Spleen (tissue), 11 donors: Measurements from ENCODE around the gene ENPEP. TPM values are rescaled to one million over a fixed set of nuclear protein-coding genes. Genes with fewer than 3 reads are reported as not detected.

Experiments used
- DNase-seq: peaks from one replicate; pipeline ENCODE4 v3.0.0-alpha.2; 2020
- H3K27ac ChIP-seq, 8 donors: fragments of 200-600 bp; sonication (generic) in 7 of 8; 1 replicate in 4 of 8; 2 replicates in 4 of 8; pipeline versions ENCODE4 v1.5.0 to v1.8.0; 2016 to 2021; ENCODE audit warnings: inconsistent platforms in 4 of 8, mild to moderate bottlenecking in 4 of 8, moderate library complexity in 1 of 8
- H3K27me3 ChIP-seq, 7 donors: fragments of 200-600 bp; sonication (generic) in 6 of 7; replicated peaks in 1 of 7; 1 replicate in 4 of 7; 2 replicates in 3 of 7; pipeline versions ENCODE4 v1.5.0 to v1.8.0; 2016 to 2021; ENCODE audit warnings: inconsistent platforms in 3 of 7, mild to moderate bottlenecking in 1 of 7
- H3K36me3 ChIP-seq, 6 donors: fragments of 200-600 bp; sonication (generic) in 5 of 6; 1 replicate in 4 of 6; 2 replicates in 2 of 6; pipeline versions ENCODE4 v1.5.0 to v1.8.0; 2016 to 2021; ENCODE audit warnings: inconsistent platforms in 2 of 6
- H3K4me1 ChIP-seq, 6 donors: fragments of 200-600 bp; sonication (generic) in 5 of 6; 1 replicate in 3 of 6; 2 replicates in 3 of 6; pipeline versions ENCODE4 v1.5.0 to v1.8.0; 2016 to 2021; ENCODE audit warnings: inconsistent platforms in 3 of 6
- H3K4me3 ChIP-seq, 8 donors: fragments of 200-600 bp; sonication (generic) in 7 of 8; 1 replicate in 4 of 8; 2 replicates in 4 of 8; pipeline versions ENCODE4 v1.5.0 to v1.8.0; 2016 to 2021; ENCODE audit warnings: inconsistent platforms in 4 of 8, mild to moderate bottlenecking in 4 of 8, moderate library complexity in 2 of 8
- H3K9me3 ChIP-seq, 8 donors: fragments of 200-600 bp; sonication (generic) in 7 of 8; 1 replicate in 4 of 8; 2 replicates in 4 of 8; pipeline versions ENCODE4 v1.5.0 to v1.8.0; 2016 to 2021; ENCODE audit warnings: inconsistent platforms in 4 of 8
- CTCF ChIP-seq, 11 experiments: fragments of 200-600 bp in 7 of 11; fragments of 450-650 bp in 4 of 11; sonication (generic) in 4 of 11; IDR thresholded peaks in 8 of 11; conservative IDR thresholded peaks in 3 of 11; 1 replicate in 7 of 11; 2 replicates in 4 of 11; pipeline versions ENCODE4 v1.4.0 to v1.8.0; 2016 to 2021; ENCODE audit warnings: antibody characterized with exemption in 11 of 11, inconsistent platforms in 4 of 11, mild to moderate bottlenecking in 1 of 11
- POLR2A ChIP-seq, 3 donors: fragments of 450-650 bp; IDR thresholded peaks; one replicate each; pipeline ENCODE4 v1.5.1; 2017; ENCODE audit warnings: antibody characterized with exemption in 3 of 3, mild to moderate bottlenecking in 1 of 3
- POLR2AphosphoS5 ChIP-seq, 3 donors: sonication (generic); formaldehyde crosslinking; IDR thresholded peaks; one replicate each; pipeline ENCODE4 v1.5.1; 2017; ENCODE audit warnings: antibody characterized with exemption in 3 of 3
- WGBS, 5 donors: extraction: QIAGEN DNeasy Blood & Tissue Kit in 3 of 5; methylation state at CpG; one replicate each; pipeline versions ENCODE4 v1.1.5 to v1.1.7; 2013 to 2018; 5-methylcytosine and 5-hydroxymethylcytosine counted together
- intact Hi-C: fragments of 100-400 bp; cut with DNase I; formaldehyde crosslinking; loops from one replicate; pipeline ENCODE4 v1.15.0; 2023; ENCODE audit warnings: low total_unique reads
- polyA plus RNA-seq, 3 donors: library from polyadenylated mRNA; stranded (reverse); fragments of 200-250 nt; gene quantifications; one replicate each; pipeline ENCODE4 v1.2.1, GENCODE V29; 2013
- total RNA-seq, 7 donors: library from RNA; depleted of rRNA in 3 of 7; stranded (reverse); fragments of >200 nt in 3 of 7; fragmentation: NEBNext Ultra II Directional in 4 of 7; extraction: Animal tissue kit (Norgen Biotek cat#: 25700) in 4 of 7; gene quantifications; one replicate each; pipeline versions ENCODE4 v1.1.0 to v1.2.1, GENCODE V29; 2016 to 2021
- donor health status: healthy with polysubstance abuse.
- donor health status: DM: no; HTN: no; CAD: no; lungs with moderate emphysema.
- donor health status: DM: no; HTN: no; CAD: no.
- donor health status: Bipolar disorder and iron deficiency.
- donor health status: healthy.
- donor health status: DM: no; HTN: no; CAD: no.
- donor health status: DM: yes; HTN: yes; CAD: no.

ENPEP gene
- total and polyA plus RNA-seq, 10 donors: 1.8 to 48.3 (median 30.3) TPM

GRCh38 chr4:110505440-110505839 is 29.5 kb downstream of the ENPEP start:
- H3K27ac ChIP-seq: no peak overlapping the region
- intact Hi-C loops: no loop called here
- no peaks in the 10 kb centered on the region for H3K36me3 ChIP-seq
- H3K4me3 ChIP-seq: no peak overlapping the region
- H3K4me1 ChIP-seq: peaks cover 0 to 21% (median 0%) of the 10 kb centered on the region in 6 donors
- no peak for DNase-seq
- H3K27me3 ChIP-seq: no peaks in the 10 kb centered on the region
- 81 to 90% (median 87%) methylated on average over 2 of the region's 2 CpGs for WGBS, 5 donors
- no peaks in the 10 kb centered on the region for H3K9me3 ChIP-seq
- TF ChIP-seq POLR2A (IDR thresholded peaks at IDR 0.05) (no peak), POLR2AphosphoS5 (IDR thresholded peaks at IDR 0.05) (no peak), CTCF (IDR thresholded peaks at IDR 0.05 in 8 of 11, conservative IDR thresholded peaks at IDR 0.05 in 3 of 11) (no peak)

GRCh38 chr4:110508827-110509710 is 33.1 kb downstream of the ENPEP start:
- H3K36me3 ChIP-seq: no peaks in the 10 kb centered on the region
- intact Hi-C loops: no loop called here
- 83 to 91% (median 88%) methylated on average over 4 of the region's 4 CpGs for WGBS, 5 donors

GRCh38 chr4:110510277-110510676 is 34.3 kb downstream of the ENPEP start:
- no peaks in the 10 kb centered on the region for H3K36me3 ChIP-seq
- H3K27ac ChIP-seq: no peak overlapping the region
- DNase-seq: no peak
- peaks cover 0 to 6% (median 3%) of the 10 kb centered on the region in 6 donors for H3K4me1 ChIP-seq
- 73 to 84% (median 80%) methylated on average over 2 of the region's 2 CpGs for WGBS, 5 donors
- H3K9me3 ChIP-seq: no peaks in the 10 kb centered on the region
- no peak overlapping the region for H3K4me3 ChIP-seq
- no peaks in the 10 kb centered on the region for H3K27me3 ChIP-seq
- intact Hi-C loops: loop anchor here (5.0 to 10.0 kb wide), 2 partner anchors 195 to 503 kb away; no protein-coding TSS in a partner anchor
- TF ChIP-seq CTCF (IDR thresholded peaks at IDR 0.05 in 8 of 11, conservative IDR thresholded peaks at IDR 0.05 in 3 of 11) (no peak), POLR2AphosphoS5 (IDR thresholded peaks at IDR 0.05) (no peak), POLR2A (IDR thresholded peaks at IDR 0.05) (no peak)

More at GRCh38 chr4:110508827-110509710, 33.1 kb downstream of the ENPEP start:
- DNase-seq: no peak
- H3K9me3 ChIP-seq: no peaks in the 10 kb centered on the region
- H3K4me3 ChIP-seq: no peak overlapping the region
- no peak overlapping the region for H3K27ac ChIP-seq
- H3K4me1 ChIP-seq: peaks cover 0 to 10% (median 0%) of the 10 kb centered on the region in 6 donors
- TF ChIP-seq CTCF (IDR thresholded peaks at IDR 0.05 in 8 of 11, conservative IDR thresholded peaks at IDR 0.05 in 3 of 11) (peak in 1 of 11 experiments; percentile 21), POLR2A (IDR thresholded peaks at IDR 0.05) (no peak), POLR2AphosphoS5 (IDR thresholded peaks at IDR 0.05) (no peak)
- no peaks in the 10 kb centered on the region for H3K27me3 ChIP-seq

GRCh38 chr4:110510955-110511544 is 35.1 kb downstream of the ENPEP start:
- Histone ChIP-seq H3K27ac (no peak overlapping the region), H3K27me3 (no peaks in the 10 kb centered on the region), H3K36me3 (no peaks in the 10 kb centered on the region), H3K9me3 (no peaks in the 10 kb centered on the region), H3K4me3 (no peak overlapping the region), H3K4me1 (peaks cover 0 to 14% (median 10%) of the 10 kb centered on the region in 6 donors)
- no peak for DNase-seq
- WGBS, 5 donors: 40 to 58% (median 48%) methylated on average over 4 of the region's 4 CpGs
- TF ChIP-seq POLR2AphosphoS5 (IDR thresholded peaks at IDR 0.05): no peak
- peak in 9 of 11 experiments; percentile 39 to 74 (median 56) for TF ChIP-seq CTCF (IDR thresholded peaks at IDR 0.05 in 8 of 11, conservative IDR thresholded peaks at IDR 0.05 in 3 of 11)
- intact Hi-C loops: loop anchor here (5.0 to 10.0 kb wide), 2 partner anchors 196 to 504 kb away; no protein-coding TSS in a partner anchor
